Measurements from ENCODE around the gene OTOGL. TPM values are rescaled to one million over a fixed set of nuclear protein-coding genes. Genes with fewer than 3 reads are reported as not detected.

Gene OTOGL
- total and polyA plus RNA-seq, 8 donors = 0.19 to 2.9 (median 0.33) TPM

- Histone ChIP-seq H3K36me3 (no peaks in the 10 kb centered on the region), H3K4me1 (no peaks in the 10 kb centered on the region), H3K27ac (no peak overlapping the region), H3K9me3 (no peaks in the 10 kb centered on the region), H3K27me3 (no peaks in the 10 kb centered on the region), H3K4me3 (no peak overlapping the region)
- FAIRE-seq = no peak
- ATAC-seq = no peak
- no peak for TF ChIP-seq CTCF (IDR thresholded peaks at IDR 0.05)
- no peak for DNase-seq
- intact Hi-C loops (cut with DNase I) = no loop called here
- 30 to 38% methylated on average over 2 of the region's 2 CpGs for WGBS, 2 donors
Measured at GRCh38 chr12:80157645-80158044, 58.3 kb downstream of the OTOGL start.

- ATAC-seq (no peak), FAIRE-seq (no peak), DNase-seq (no peak)
- H3K9me3 ChIP-seq = no peaks in the 10 kb centered on the region
- H3K4me1 ChIP-seq = no peaks in the 10 kb centered on the region
- TF ChIP-seq CTCF (IDR thresholded peaks at IDR 0.05) = no peak
- no peak overlapping the region for H3K27ac ChIP-seq
- intact Hi-C loops (cut with DNase I) = no loop called here
- 66 to 69% methylated on average over 4 of the region's 4 CpGs for WGBS, 2 donors
- H3K36me3 ChIP-seq = no peaks in the 10 kb centered on the region
- H3K27me3 ChIP-seq = no peaks in the 10 kb centered on the region
- no peak overlapping the region for H3K4me3 ChIP-seq
Measured at GRCh38 chr12:80161612-80162011, 62.3 kb downstream of the OTOGL start.

- no peak overlapping the region for H3K4me3 ChIP-seq
- no peak overlapping the region for H3K27ac ChIP-seq
- 62 to 70% methylated on average over 2 of the region's 2 CpGs for WGBS, 2 donors
- DNase-seq (no peak), ATAC-seq (no peak), FAIRE-seq (no peak)
- H3K36me3 ChIP-seq = no peaks in the 10 kb centered on the region
- no peak for TF ChIP-seq CTCF (IDR thresholded peaks at IDR 0.05)
- H3K4me1 ChIP-seq = no peaks in the 10 kb centered on the region
- intact Hi-C loops (cut with DNase I) = no loop called here
- no peaks in the 10 kb centered on the region for H3K27me3 ChIP-seq
- H3K9me3 ChIP-seq = no peaks in the 10 kb centered on the region
Measured at GRCh38 chr12:80162177-80162576, 62.8 kb downstream of the OTOGL start.

GRCh38 chr12:80165746-80166145, 66.4 kb downstream of the OTOGL start:
- Histone ChIP-seq H3K4me1 (no peaks in the 10 kb centered on the region), H3K9me3 (no peaks in the 10 kb centered on the region), H3K4me3 (no peak overlapping the region), H3K36me3 (no peaks in the 10 kb centered on the region), H3K27ac (no peak overlapping the region), H3K27me3 (no peaks in the 10 kb centered on the region)
- intact Hi-C loops (cut with DNase I) = no loop called here
- TF ChIP-seq CTCF (IDR thresholded peaks at IDR 0.05) = no peak
- DNase-seq (no peak), ATAC-seq (no peak), FAIRE-seq (no peak)

GRCh38 chr12:80166751-80167150, 67.4 kb downstream of the OTOGL start:
- Histone ChIP-seq H3K27me3 (no peaks in the 10 kb centered on the region), H3K36me3 (no peaks in the 10 kb centered on the region), H3K27ac (no peak overlapping the region), H3K9me3 (no peaks in the 10 kb centered on the region), H3K4me1 (no peaks in the 10 kb centered on the region), H3K4me3 (no peak overlapping the region)
- no peak for TF ChIP-seq CTCF (IDR thresholded peaks at IDR 0.05)
- DNase-seq = no peak
- intact Hi-C loops (cut with DNase I) = no loop called here
- no peak for ATAC-seq
- no peak for FAIRE-seq
- WGBS, 2 donors = 51 to 55% methylated on average over 2 of the region's 2 CpGs
